DOHH2 (cell line): ENCODE results near the gene TBC1D24.

Experiments used
- EZH2phosphoT487 ChIP-seq: fragments of 200-600 bp; sonication (generic); IDR thresholded peaks from 2 replicates; pipeline ENCODE4 v1.6.1; 2017; ENCODE audit warnings: borderline replicate concordance, mild to moderate bottlenecking, antibody characterized with exemption, low read length, moderate library complexity, mixed read lengths
- TF ChIP-seq, protein P1 (sequence below): fragments of 200-600 bp; sonication (generic); IDR thresholded peaks from one replicate; pipeline ENCODE4 v1.5.1; 2014; ENCODE audit warnings: antibody characterized with exemption, mild to moderate bottlenecking, low read depth, low read length; ENCODE audit not compliant: poor library complexity, severe bottlenecking

DNA sequence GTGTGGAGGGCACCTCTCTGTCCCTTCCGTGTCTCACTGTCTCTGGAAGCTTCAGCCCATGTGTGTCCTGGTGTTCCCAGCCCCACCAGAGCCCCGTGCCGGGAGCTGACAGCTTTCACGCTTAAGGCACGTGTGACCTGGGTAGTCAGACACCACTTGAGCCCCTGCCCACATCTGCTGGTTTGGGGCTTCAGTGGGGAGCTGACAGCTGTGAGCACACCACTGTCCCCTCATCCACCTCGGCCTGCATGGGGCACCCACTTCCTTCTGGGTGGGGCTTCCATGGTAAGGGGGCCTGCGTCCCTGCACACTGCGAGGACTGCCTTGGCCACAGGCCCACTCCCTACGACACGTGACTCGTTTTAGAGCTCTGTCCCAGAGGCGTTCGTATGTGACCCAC is 17.7 kb upstream of the TBC1D24 start:
- TF ChIP-seq, protein P1, sequence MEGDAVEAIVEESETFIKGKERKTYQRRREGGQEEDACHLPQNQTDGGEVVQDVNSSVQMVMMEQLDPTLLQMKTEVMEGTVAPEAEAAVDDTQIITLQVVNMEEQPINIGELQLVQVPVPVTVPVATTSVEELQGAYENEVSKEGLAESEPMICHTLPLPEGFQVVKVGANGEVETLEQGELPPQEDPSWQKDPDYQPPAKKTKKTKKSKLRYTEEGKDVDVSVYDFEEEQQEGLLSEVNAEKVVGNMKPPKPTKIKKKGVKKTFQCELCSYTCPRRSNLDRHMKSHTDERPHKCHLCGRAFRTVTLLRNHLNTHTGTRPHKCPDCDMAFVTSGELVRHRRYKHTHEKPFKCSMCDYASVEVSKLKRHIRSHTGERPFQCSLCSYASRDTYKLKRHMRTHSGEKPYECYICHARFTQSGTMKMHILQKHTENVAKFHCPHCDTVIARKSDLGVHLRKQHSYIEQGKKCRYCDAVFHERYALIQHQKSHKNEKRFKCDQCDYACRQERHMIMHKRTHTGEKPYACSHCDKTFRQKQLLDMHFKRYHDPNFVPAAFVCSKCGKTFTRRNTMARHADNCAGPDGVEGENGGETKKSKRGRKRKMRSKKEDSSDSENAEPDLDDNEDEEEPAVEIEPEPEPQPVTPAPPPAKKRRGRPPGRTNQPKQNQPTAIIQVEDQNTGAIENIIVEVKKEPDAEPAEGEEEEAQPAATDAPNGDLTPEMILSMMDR: no peak
- no peak for TF ChIP-seq EZH2phosphoT487
